LNCaP clone FGC (cell line): Measurements from ENCODE around the gene CTDSP1.

Source experiments
- DNase-seq: peaks from one replicate; pipeline ENCODE4 v3.0.0-alpha.2; 2011; ENCODE audit warnings: low read depth
- H3K4me3 ChIP-seq: 2 replicates; pipeline ENCODE4 v1.5.1; 2011; ENCODE audit warnings: mild to moderate bottlenecking, low read depth, low read length, control low read depth
- TF ChIP-seq, protein P1 (sequence below): IDR thresholded peaks from 2 replicates; pipeline ENCODE4 v1.5.1; 2012; ENCODE audit warnings: mild to moderate bottlenecking; ENCODE audit not compliant: control insufficient read depth, insufficient read depth; ENCODE audit errors: extremely low read depth

The CTDSP1 gene

DNA sequence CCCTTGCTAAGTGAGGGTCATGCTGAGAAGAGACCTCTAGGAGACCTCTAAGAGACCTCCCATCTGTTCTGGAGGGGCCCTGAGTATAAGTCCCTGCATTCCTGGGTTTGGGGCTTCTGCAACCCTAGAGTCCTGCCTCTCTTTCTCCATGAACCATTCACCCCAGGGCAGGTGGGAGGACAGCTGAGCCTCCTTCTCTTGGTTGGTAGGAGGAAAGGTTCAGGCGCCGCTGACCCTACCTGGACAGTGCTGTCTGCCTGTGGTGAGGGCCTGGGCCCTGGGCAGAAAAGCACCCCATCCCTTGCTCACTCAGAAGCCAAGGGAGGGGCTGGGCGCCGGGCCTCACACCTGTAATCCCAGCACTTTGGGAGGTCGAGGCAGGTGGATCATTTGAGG lies 18.7 kb downstream of the CTDSP1 start:
- TF ChIP-seq, protein P1, sequence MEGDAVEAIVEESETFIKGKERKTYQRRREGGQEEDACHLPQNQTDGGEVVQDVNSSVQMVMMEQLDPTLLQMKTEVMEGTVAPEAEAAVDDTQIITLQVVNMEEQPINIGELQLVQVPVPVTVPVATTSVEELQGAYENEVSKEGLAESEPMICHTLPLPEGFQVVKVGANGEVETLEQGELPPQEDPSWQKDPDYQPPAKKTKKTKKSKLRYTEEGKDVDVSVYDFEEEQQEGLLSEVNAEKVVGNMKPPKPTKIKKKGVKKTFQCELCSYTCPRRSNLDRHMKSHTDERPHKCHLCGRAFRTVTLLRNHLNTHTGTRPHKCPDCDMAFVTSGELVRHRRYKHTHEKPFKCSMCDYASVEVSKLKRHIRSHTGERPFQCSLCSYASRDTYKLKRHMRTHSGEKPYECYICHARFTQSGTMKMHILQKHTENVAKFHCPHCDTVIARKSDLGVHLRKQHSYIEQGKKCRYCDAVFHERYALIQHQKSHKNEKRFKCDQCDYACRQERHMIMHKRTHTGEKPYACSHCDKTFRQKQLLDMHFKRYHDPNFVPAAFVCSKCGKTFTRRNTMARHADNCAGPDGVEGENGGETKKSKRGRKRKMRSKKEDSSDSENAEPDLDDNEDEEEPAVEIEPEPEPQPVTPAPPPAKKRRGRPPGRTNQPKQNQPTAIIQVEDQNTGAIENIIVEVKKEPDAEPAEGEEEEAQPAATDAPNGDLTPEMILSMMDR, result no peak
- DNase-seq, result no peak
- no peak overlapping the region for H3K4me3 ChIP-seq

DNA sequence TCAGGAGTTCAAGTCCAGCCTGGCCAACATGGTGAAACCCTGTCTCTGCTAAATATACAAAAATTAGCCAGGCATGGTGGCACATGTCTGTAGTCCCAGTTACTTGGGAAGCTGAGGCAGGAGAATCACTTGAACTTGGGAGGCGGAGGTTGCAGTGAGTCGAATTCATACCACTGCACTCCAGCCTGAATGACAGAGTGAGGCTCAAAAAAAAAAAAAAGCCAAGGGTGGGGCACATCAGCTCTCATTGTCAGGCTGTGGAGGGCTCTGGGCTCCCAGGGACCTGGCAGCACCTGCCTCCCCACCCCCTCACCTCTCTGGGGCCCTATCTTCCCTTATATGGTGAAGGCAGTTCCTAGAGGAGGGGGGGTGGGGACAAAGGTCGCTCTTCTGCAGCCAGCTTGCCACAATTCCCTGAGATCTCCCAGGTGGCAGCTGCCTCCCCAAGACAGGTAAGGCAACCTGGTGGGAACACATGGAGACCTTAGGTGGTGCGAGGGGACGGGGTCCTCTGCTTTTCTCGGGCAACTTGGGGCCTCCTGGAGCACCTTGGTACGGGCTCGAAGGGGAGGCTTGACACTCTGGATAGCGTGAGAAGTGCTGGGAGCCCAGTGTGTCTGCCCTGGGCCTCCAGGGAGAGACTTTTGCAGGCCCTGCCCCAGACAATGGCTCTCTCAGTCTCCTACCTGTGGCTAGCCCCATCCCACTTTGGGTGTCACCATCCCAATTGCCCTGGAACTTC lies 19.2 kb downstream of the CTDSP1 start, which contains the start of gene VIL1:
TSS of gene VIL1 (plus strand) at position 407 of the 742 bp plus-strand sequence. CDS start 4,656 bp downstream, outside the sequence.
- DNase-seq, result no peak
- no peak within 1 kb of the TSS for H3K4me3 ChIP-seq
- TF ChIP-seq, protein P1, result no peak

GRCh38 chr2:218419630-218420216 lies 20.1 kb downstream of the CTDSP1 start:
- TF ChIP-seq, protein P1, result no peak
- no peak overlapping the region for H3K4me3 ChIP-seq
- DNase-seq, result no peak

GRCh38 chr2:218421027-218421426 lies 21.4 kb downstream of the CTDSP1 start:
- TF ChIP-seq, protein P1, result no peak
- no peak overlapping the region for H3K4me3 ChIP-seq
- no peak for DNase-seq

DNA sequence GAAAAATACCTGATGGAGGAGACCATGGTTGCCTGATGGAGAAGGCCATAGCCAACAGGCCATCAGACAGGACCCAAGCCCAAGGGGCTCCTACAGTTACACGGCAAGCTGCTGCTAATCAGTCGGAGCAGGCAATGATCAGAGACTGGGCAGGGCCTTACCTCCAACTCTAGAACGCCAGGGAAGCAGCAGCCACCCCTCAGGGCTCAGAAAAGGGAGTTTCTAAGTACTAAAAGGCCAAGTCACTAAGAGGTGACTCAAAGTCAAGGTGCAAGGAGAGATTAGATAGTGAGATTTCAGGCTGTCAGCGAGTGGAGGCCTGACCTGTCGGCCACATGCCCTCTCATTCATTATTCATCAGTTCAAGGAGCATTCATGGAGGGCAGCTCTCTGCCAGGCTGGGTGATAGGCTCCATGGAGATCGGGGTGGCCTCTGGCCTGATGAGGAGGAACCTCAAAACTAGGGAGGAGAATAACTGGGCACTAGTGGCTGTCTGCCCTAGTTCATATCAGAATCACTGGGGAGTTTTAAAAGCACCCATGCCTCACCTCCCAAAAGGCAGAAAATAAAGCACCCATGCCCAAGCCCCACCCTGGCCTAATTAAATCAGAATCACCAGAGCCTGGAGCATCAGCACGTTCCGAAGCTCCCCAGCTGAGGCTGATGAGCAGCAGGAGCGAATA lies 22.9 kb downstream of the CTDSP1 start:
- no peak for DNase-seq
- no peak overlapping the region for H3K4me3 ChIP-seq

DNA sequence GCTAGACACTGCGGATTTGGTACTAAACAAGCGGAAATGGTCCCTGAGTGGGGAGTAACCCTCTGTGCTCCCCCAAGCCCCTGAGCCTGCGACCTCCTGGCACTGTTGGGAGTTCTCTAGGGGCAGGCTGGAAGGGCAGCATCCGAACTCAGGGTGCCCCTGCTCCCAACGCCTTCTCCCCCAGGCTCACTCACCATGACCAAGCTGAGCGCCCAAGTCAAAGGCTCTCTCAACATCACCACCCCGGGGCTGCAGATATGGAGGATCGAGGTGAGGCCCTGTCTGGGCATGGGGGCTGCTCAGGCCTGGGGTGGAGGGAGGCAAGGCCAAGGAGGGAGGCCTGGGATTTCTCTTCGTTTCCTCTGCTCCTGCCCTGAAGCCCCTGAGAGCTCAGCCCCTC lies 23.9 kb downstream of the CTDSP1 start:
- TF ChIP-seq, protein P1, result no peak
- DNase-seq, result no peak
- H3K4me3 ChIP-seq, result no peak overlapping the region

More for the DNA sequence above, 22.9 kb downstream of the CTDSP1 start:
- TF ChIP-seq, protein P1, result no peak
